Spleen (tissue), 11 donors: ENCODE results near the gene TOP1. TPM values are rescaled to one million over a fixed set of nuclear protein-coding genes. Genes with fewer than 3 reads are reported as not detected.

ENCODE experiments used
- DNase-seq: peaks from one replicate; pipeline ENCODE4 v3.0.0-alpha.2; 2020
- H3K27ac ChIP-seq, 8 donors: fragments of 200-600 bp; sonication (generic) in 7 of 8; 1 replicate in 4 of 8; 2 replicates in 4 of 8; pipeline versions ENCODE4 v1.5.0 to v1.8.0; 2016 to 2021; ENCODE audit warnings: inconsistent platforms in 4 of 8, mild to moderate bottlenecking in 4 of 8, moderate library complexity in 1 of 8
- H3K27me3 ChIP-seq, 7 donors: fragments of 200-600 bp; sonication (generic) in 6 of 7; replicated peaks in 1 of 7; 1 replicate in 4 of 7; 2 replicates in 3 of 7; pipeline versions ENCODE4 v1.5.0 to v1.8.0; 2016 to 2021; ENCODE audit warnings: inconsistent platforms in 3 of 7, mild to moderate bottlenecking in 1 of 7
- H3K36me3 ChIP-seq, 6 donors: fragments of 200-600 bp; sonication (generic) in 5 of 6; 1 replicate in 4 of 6; 2 replicates in 2 of 6; pipeline versions ENCODE4 v1.5.0 to v1.8.0; 2016 to 2021; ENCODE audit warnings: inconsistent platforms in 2 of 6
- H3K4me1 ChIP-seq, 6 donors: fragments of 200-600 bp; sonication (generic) in 5 of 6; 1 replicate in 3 of 6; 2 replicates in 3 of 6; pipeline versions ENCODE4 v1.5.0 to v1.8.0; 2016 to 2021; ENCODE audit warnings: inconsistent platforms in 3 of 6
- H3K4me3 ChIP-seq, 8 donors: fragments of 200-600 bp; sonication (generic) in 7 of 8; 1 replicate in 4 of 8; 2 replicates in 4 of 8; pipeline versions ENCODE4 v1.5.0 to v1.8.0; 2016 to 2021; ENCODE audit warnings: inconsistent platforms in 4 of 8, mild to moderate bottlenecking in 4 of 8, moderate library complexity in 2 of 8
- H3K9me3 ChIP-seq, 8 donors: fragments of 200-600 bp; sonication (generic) in 7 of 8; 1 replicate in 4 of 8; 2 replicates in 4 of 8; pipeline versions ENCODE4 v1.5.0 to v1.8.0; 2016 to 2021; ENCODE audit warnings: inconsistent platforms in 4 of 8
- POLR2A ChIP-seq, 3 donors: fragments of 450-650 bp; IDR thresholded peaks; one replicate each; pipeline ENCODE4 v1.5.1; 2017; ENCODE audit warnings: antibody characterized with exemption in 3 of 3, mild to moderate bottlenecking in 1 of 3
- POLR2AphosphoS5 ChIP-seq, 3 donors: sonication (generic); formaldehyde crosslinking; IDR thresholded peaks; one replicate each; pipeline ENCODE4 v1.5.1; 2017; ENCODE audit warnings: antibody characterized with exemption in 3 of 3
- WGBS, 5 donors: extraction: QIAGEN DNeasy Blood & Tissue Kit in 3 of 5; methylation state at CpG; one replicate each; pipeline versions ENCODE4 v1.1.5 to v1.1.7; 2013 to 2018; 5-methylcytosine and 5-hydroxymethylcytosine counted together
- intact Hi-C: fragments of 100-400 bp; cut with DNase I; formaldehyde crosslinking; loops from one replicate; pipeline ENCODE4 v1.15.0; 2023; ENCODE audit warnings: low total_unique reads
- polyA plus RNA-seq, 3 donors: library from polyadenylated mRNA; stranded (reverse); fragments of 200-250 nt; gene quantifications; one replicate each; pipeline ENCODE4 v1.2.1, GENCODE V29; 2013
- total RNA-seq, 7 donors: library from RNA; depleted of rRNA in 3 of 7; stranded (reverse); fragments of >200 nt in 3 of 7; fragmentation: NEBNext Ultra II Directional in 4 of 7; extraction: Animal tissue kit (Norgen Biotek cat#: 25700) in 4 of 7; gene quantifications; one replicate each; pipeline versions ENCODE4 v1.1.0 to v1.2.1, GENCODE V29; 2016 to 2021
- TF ChIP-seq, protein P1 (sequence below), 11 experiments: fragments of 200-600 bp in 7 of 11; fragments of 450-650 bp in 4 of 11; sonication (generic) in 4 of 11; IDR thresholded peaks in 8 of 11; conservative IDR thresholded peaks in 3 of 11; 1 replicate in 7 of 11; 2 replicates in 4 of 11; pipeline versions ENCODE4 v1.4.0 to v1.8.0; 2016 to 2021; ENCODE audit warnings: antibody characterized with exemption in 11 of 11, inconsistent platforms in 4 of 11, mild to moderate bottlenecking in 1 of 11
- donor health status: healthy with polysubstance abuse.
- donor health status: DM: no; HTN: no; CAD: no; lungs with moderate emphysema.
- donor health status: DM: no; HTN: no; CAD: no.
- donor health status: Bipolar disorder and iron deficiency.
- donor health status: healthy.
- donor health status: DM: no; HTN: no; CAD: no.
- donor health status: DM: yes; HTN: yes; CAD: no.

TOP1 gene
- total and polyA plus RNA-seq, 10 donors: 20.7 to 74.6 (median 44.8) TPM

DNA sequence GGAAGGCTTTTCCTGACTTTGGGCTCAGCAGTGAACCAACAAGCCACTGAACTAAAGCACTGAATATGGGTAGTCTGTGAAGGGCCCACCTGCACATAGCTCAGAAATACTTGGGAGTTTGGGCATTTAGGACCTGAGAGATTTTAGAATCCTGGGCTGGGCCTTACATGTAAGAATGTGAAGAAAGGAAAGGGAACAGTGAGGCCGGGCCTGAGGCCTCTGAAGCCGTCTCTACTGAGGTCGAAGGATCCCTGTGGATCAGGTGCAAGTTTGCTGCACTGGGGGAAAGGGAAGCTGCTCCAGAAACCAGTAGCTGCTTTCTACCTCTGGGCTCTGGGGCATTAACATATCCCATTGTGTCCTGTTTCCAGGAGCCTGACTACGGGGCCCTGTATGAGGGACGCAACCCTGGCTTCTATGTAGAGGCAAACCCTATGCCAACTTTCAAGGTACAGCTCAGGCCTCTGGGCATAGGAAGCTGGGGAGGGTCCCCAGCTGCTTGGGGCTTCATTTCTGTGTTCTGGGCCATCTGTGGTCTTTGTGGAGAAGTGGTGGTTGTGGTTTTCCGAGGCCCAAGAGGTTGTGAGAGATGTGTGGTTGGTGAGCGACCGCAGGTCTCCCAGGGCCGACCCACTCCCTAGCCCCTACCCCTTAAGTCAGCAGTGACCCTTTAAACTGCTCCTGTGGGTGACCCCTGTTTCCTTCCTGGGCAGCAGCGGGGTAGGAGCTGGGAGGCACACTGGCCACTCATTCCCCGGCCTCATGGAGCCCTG lies 139.0 kb downstream of the TOP1 start:
- no peaks in the 10 kb centered on the region for H3K9me3 ChIP-seq
- H3K27me3 ChIP-seq: no peaks in the 10 kb centered on the region
- intact Hi-C loops: no loop called here
- H3K27ac ChIP-seq: no peak overlapping the region
- WGBS, 5 donors: 50 to 64% (median 55%) methylated on average over 11 of the region's 11 CpGs
- H3K4me1 ChIP-seq: peaks cover 6 to 36% (median 13%) of the 10 kb centered on the region in 6 donors
- peak; percentile 59 for DNase-seq
- peaks cover 0 to 100% (median 91%) of the 10 kb centered on the region in 6 donors for H3K36me3 ChIP-seq
- no peak overlapping the region for H3K4me3 ChIP-seq
- TF ChIP-seq POLR2A (IDR thresholded peaks at IDR 0.05) (no peak), POLR2AphosphoS5 (IDR thresholded peaks at IDR 0.05) (no peak)
- TF ChIP-seq, protein P1, sequence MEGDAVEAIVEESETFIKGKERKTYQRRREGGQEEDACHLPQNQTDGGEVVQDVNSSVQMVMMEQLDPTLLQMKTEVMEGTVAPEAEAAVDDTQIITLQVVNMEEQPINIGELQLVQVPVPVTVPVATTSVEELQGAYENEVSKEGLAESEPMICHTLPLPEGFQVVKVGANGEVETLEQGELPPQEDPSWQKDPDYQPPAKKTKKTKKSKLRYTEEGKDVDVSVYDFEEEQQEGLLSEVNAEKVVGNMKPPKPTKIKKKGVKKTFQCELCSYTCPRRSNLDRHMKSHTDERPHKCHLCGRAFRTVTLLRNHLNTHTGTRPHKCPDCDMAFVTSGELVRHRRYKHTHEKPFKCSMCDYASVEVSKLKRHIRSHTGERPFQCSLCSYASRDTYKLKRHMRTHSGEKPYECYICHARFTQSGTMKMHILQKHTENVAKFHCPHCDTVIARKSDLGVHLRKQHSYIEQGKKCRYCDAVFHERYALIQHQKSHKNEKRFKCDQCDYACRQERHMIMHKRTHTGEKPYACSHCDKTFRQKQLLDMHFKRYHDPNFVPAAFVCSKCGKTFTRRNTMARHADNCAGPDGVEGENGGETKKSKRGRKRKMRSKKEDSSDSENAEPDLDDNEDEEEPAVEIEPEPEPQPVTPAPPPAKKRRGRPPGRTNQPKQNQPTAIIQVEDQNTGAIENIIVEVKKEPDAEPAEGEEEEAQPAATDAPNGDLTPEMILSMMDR (IDR thresholded peaks at IDR 0.05 in 8 of 11, conservative IDR thresholded peaks at IDR 0.05 in 3 of 11): no peak

DNA sequence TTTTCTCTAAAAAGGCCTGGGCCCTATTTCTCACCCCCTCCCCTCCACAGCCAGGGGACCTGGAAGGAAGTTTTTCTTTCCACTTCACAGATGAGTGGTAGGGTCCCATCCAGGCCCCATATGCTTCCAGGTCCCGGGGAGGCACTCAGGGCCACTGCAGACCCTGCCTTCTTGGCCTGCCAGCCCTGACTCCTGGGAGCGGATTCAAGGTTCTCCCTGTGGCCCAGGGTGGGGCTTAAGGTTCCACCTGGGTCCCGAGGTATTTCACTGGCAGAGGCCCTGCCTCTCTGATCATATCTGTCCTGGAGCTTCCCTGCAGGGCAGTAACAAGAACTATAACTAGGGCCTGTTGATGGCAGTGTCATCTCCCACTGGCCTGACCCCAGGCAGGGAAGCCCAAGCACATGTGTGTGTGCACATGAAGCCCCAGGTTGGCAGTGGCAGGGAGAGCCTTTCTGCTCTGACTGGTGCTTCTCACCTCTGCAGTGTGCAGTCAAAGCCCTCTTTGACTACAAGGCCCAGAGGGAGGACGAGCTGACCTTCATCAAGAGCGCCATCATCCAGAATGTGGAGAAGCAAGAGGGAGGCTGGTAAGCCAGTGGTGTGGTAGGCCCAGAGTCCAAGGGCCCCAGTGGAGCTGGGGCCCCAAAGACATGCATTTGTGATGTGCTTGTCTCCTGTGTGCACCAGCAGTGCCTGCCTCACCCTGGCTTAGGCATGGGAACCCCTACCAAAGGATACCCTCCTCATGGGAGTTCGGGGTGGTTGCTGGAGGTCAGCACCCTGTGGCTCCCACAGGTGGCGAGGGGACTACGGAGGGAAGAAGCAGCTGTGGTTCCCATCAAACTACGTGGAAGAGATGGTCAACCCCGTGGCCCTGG lies 139.9 kb downstream of the TOP1 start:
- no peak overlapping the region for H3K4me3 ChIP-seq
- peaks cover 6 to 36% (median 19%) of the 10 kb centered on the region in 6 donors for H3K4me1 ChIP-seq
- TF ChIP-seq POLR2AphosphoS5 (IDR thresholded peaks at IDR 0.05) (no peak), POLR2A (IDR thresholded peaks at IDR 0.05) (no peak)
- TF ChIP-seq, protein P1 (IDR thresholded peaks at IDR 0.05 in 8 of 11, conservative IDR thresholded peaks at IDR 0.05 in 3 of 11): no peak
- no peaks in the 10 kb centered on the region for H3K9me3 ChIP-seq
- no peaks in the 10 kb centered on the region for H3K27me3 ChIP-seq
- WGBS, 5 donors: 88 to 96% (median 89%) methylated on average over 8 to 10 of the region's 10 CpGs
- H3K27ac ChIP-seq: no peak overlapping the region
- H3K36me3 ChIP-seq: peaks cover 0 to 100% (median 87%) of the 10 kb centered on the region in 6 donors
- intact Hi-C loops: no loop called here
- peak; percentile 57 for DNase-seq

DNA sequence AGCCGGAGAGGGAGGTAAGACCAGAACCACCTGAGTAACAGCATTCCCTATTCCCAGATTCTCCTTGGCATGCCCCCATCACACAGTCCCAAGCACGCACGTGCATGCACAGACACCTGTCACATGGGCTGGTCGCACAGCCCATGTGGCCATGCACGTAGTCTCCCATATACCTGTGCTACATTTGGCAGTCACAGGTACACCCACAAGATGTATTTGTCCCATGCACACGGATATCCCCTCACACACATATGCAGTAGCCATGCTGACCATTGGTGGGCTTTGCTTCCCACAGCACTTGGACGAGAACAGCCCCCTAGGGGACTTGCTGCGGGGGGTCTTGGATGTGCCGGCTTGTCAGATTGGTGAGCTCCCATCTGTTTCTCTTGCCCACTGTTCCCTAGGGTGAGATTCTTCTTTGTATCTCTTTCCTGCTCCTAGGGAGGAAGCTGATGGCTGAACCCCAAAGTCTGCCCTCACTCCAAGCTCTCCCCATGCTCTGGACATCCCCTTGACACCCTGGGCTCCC lies 140.6 kb downstream of the TOP1 start:
- H3K36me3 ChIP-seq: peaks cover 0 to 100% (median 87%) of the 10 kb centered on the region in 6 donors
- WGBS, 5 donors: 91 to 94% (median 94%) methylated on average over 9 of the region's 9 CpGs
- no peak overlapping the region for H3K27ac ChIP-seq
- H3K27me3 ChIP-seq: no peaks in the 10 kb centered on the region
- no peaks in the 10 kb centered on the region for H3K9me3 ChIP-seq
- H3K4me3 ChIP-seq: no peak overlapping the region
- TF ChIP-seq POLR2AphosphoS5 (IDR thresholded peaks at IDR 0.05) (peak in 1 of 3 donors; percentile 15), POLR2A (IDR thresholded peaks at IDR 0.05) (no peak)
- TF ChIP-seq, protein P1 (IDR thresholded peaks at IDR 0.05 in 8 of 11, conservative IDR thresholded peaks at IDR 0.05 in 3 of 11): no peak
- DNase-seq: no peak
- peaks cover 6 to 36% (median 19%) of the 10 kb centered on the region in 6 donors for H3K4me1 ChIP-seq
- intact Hi-C loops: no loop called here
